ENCODE measurements around the gene RABGAP1. TPM values are rescaled to one million over a fixed set of nuclear protein-coding genes. Genes with fewer than 3 reads are reported as not detected.
A peak's percentile ranks its signal among the peaks of the same experiment; 100 is the strongest.
"Not testable (repeated sequence)": the region's sequence is repeated elsewhere in the genome, so short reads cannot be mapped to it uniquely, and the experiment has no call there.

RABGAP1 gene
- 16.7 and 21.4 TPM in 2 replicates for total RNA-seq (2014; rRNA removed; shearing (Covaris generic))
- polyA plus RNA-seq (2014; cell fraction: nucleus; rRNA removed): 11.2 and 54.2 TPM in 2 replicates

DNA sequence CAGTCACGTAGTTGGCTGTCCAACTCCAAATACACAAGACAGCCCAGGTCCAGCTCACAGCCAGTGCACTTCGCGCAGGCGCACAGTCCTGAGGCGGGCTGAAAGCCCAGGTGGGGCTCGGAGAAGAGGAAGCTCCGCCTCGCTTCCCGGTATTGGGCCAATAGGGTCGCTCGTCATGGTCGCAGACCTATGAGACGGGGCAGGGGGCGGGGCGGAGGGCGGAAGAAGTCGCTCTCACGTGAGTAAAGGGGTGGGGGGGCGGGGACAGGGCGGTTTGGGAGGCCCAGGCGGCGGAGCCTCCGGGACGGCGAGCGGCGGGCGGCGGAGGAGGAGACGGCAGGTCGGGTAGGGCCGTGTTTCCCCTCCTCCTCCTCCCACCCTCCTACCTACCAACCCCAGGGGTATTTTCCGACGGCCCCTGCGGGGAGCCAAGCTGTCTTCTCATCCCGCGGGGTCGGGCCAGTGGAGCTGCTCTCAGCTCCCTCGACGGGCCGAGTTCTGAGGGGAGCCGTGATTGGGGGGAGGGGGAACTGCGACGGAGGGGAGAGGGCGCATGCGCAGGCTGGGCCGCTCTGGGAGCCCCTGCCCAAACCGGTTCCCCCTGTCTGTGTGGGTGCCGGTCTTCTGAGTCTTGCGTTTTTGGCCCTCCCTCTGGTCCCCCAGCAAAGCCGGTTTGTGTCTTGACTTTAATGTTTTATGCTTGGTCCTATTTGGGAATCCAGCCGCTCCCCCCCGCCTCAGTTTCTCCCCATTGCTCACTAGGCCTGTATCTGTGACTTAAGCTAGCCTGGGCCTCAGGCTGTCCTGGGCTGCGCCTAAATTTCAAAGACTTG lies at the start of gene RABGAP1:
RABGAP1 (plus strand) TSS at position 272 of the 833 bp plus-strand sequence. CDS start 16,040 bp downstream, outside the sequence.
- DNase-seq (ENCODE audit: extremely low read depth, low read depth): peak; percentile 99

DNA sequence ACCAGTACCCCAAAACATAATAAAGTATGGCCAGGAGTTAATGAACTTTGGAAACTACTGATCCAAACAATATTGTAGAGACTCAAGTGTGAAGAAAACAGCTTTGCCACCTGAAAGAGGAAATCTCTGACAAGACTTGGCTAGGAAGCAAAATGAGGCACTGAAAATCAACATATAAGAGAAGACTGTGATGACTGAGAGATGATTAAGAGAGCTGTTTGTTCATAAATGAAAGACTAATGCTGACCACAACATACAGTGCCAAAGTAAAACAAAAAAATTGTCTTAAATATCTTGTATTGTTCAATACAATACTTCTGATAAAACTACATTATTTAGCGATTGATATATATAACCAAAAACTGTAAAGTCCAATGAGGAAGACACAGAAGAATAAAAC lies 42.9 kb upstream of the RABGAP1 start:
- DNase-seq (ENCODE audit: extremely low read depth, low read depth): no peak

DNA sequence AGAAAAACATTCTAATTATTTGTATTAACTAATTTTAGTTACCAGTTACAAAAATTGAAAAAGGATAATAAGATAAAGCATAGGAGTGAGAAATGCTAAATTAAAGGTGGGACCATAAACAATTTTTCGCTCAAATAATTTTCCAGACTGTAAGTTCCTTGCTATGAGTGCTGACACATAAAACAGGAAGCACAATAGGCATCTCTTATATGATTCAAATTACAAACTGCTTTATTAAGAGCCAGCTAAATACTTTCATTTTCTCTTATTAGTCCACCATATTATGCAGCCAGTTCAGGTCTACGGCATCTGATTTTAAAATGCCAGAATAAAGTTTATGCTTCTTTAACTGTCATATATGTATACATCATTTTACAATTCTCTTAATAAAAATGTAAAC lies 40.0 kb upstream of the RABGAP1 start:
- DNase-seq (ENCODE audit: extremely low read depth, low read depth): no peak

DNA sequence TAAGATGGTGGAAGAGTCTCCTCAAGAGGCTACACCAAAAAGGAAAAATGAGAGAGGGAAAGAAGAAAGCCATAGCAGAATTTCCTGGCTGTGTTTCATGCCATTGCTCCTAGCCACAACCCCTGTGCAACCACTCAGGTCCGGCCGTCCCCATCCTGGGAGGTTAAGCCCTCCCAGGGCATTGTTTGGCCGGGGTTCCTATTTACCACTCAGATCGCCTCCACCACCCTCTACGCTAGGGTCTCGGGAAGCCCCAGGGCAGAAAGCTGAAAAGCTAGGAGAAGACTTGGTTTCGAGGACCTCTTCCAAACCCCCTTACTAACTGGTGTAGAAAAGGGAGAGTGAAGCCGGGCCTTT lies 36.4 kb upstream of the RABGAP1 start:
- DNase-seq (ENCODE audit: extremely low read depth, low read depth): peak; percentile 16

DNA sequence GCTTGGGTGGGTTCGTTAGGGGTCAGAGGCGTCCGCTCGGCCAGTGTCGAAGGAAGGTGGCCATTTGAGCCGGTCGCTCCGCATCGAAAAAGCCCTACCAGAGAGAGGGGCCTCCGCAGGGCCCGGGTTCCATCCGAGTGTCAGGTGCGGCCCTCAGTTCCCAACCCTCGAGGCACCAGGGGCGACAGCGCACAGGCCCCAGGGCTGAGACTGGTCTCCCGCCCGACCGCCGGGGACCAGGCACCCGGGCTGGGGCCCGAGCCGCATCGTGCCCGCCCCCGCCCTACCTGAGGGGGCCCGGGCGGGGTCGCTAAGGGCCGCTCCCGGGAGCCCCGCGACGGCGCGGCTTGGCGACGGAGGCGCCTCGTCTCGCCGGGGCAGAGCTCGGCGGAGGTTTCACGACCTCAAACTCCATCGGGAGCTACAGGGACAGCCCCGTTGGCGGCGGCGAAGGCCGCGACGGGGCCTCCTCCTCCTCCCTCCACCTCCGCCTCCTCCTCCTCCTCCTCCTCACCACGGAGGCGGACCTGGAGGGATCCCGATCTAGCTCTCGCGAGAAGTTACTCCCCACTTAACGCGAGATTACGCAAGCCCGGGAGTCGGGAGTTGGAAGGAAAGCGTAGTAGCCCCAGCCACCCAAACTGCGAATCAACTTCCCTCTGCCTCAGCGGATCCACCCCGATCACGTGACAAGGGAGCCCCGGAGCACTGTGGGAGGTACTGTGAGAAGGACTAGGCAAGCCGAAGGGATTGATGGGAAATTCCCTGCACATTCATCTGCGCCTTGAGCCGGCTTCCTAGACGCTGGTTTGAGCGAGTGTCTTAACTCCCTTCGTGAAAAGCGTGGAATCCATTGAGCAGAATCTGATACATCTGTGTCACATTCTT lies 35.8 kb upstream of the RABGAP1 start, which contains the start of gene RC3H2:
RC3H2 (minus strand) TSS at position 537 of the 888 bp plus-strand sequence. CDS start 7,850 bp downstream, outside the sequence.
- DNase-seq (ENCODE audit: extremely low read depth, low read depth): peak; percentile 100

DNA sequence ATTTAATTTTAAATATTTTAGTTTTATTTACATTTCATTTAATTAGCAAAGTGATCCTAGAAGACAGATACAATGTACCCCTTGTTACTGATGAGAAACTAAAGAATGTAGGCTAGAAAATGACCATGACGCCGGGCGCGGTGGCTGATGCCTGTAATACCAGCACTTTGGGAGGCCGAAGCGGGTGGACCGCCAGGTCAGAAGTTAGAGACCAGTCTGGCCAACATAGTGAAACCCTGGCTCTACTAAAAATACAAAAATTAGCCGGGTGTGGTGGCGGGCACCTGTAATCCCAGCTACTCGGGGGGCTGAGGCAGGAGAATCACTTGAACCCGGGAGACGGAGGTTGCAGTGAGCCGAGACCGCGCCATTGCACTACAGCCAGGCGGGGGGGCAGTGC lies 34.7 kb upstream of the RABGAP1 start:
- not testable (repeated sequence) for DNase-seq (ENCODE audit: extremely low read depth, low read depth)

DNA sequence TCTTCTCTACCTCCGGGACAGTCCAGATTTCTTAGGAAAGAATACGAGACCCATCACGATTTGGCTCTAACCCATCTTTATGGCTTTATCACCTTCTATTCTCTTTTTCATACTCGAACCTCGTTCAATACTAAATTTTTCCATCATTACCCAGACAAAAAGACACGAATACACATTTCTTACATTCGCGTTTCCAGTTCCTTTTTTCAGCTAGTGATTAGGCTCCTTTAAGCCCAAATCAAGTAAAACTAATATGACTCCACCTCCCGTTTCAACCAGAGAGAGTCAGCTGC lies 28.2 kb upstream of the RABGAP1 start:
- no peak for DNase-seq (ENCODE audit: extremely low read depth, low read depth)

DNA sequence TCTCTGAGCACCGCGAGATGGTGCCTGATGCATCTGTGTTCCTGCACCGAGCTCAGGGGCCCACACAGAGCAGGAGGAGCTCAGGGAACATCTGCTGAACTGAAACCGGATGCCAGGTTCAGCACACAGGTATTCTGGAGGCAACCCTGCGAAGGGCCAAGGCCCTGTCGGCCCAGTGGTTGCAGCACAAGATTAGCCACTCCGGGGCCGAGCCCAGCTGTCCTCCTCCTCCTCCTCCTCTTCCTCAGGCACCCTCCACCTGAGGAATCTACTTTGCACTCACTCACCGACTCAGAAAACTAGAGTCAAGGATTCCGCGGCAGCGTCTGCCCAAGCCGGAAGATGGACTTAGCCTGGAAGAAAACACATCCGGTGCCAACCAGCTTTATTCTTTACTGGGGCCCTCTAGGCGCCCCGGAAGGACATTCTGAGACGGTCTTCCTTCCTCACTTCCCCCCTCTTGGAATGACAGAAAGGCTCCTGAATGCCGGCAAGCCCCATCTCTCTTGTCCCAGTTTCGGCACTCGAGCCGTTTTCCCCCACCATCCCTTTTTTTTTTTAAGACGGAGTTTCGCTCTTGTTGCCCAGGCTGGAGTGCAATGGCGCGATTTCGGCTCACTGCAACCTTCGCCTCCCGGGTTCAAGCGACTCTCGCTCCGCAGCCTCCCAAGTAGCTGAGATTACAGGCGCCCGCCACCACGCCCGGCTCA lies 27.7 kb upstream of the RABGAP1 start, which contains the start of gene ZBTB6:
ZBTB6 (minus strand) TSS at position 360 of the 710 bp plus-strand sequence. CDS start 1,251 bp downstream, outside the sequence.
- DNase-seq (ENCODE audit: extremely low read depth, low read depth): peak; percentile 78

DNA sequence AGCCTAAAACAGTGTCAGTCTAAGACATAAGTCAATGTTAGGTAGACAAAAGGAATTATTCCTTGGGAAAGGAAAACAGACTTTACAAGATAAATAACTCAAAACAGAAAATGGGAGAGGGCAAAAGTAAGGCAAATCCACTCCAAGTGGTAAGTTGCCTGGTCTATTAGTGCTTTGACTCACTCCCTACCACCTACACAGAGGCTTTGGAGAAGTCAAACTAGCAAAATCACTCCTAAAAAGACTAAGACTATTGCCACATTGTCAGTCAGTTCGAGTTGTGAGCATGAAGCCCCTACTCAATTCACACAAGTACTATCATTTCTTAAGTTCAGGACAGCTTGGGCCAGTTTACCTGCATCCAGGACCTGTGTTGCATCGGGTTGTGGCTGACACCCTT lies 22.5 kb upstream of the RABGAP1 start:
- no peak for DNase-seq (ENCODE audit: extremely low read depth, low read depth)

DNA sequence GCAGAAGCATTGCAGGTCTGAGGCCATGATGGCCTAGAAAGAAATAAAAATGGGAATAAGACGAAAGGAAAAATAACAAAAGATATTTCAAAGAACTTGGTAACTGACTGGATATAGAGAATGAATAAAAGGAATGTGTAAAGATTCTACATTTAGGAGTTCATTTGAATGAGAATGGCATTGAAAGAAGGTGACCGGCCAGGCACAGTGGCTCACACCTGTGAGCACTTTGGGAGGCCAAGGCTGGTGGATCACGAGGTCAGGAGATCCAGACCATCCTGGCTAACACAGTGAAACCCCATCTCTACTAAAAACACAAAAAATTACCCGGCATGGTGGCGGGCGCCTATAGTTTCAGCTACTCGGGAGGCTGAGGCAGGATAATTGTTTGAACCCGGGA lies 18.1 kb upstream of the RABGAP1 start:
- DNase-seq (ENCODE audit: extremely low read depth, low read depth): no peak

DNA sequence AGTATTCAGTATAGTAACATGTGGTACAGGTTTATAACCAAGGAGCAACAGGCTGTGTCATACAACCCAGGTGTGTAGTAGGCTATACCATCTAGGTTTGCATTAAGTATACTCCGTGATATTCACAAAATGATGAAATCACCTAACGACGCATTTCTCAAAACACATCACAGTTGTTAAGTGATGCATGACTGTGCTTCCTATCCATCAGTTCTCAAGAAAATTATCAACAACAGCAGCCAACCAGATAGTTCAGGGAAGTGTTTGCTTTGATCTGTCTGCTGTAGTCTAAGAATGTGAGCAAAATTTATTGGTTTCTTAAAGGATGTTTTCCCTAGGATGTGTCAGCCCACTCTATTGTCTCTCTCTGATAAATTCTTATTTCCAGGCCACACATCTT lies 16.9 kb upstream of the RABGAP1 start:
- no peak for DNase-seq (ENCODE audit: extremely low read depth, low read depth)

DNA sequence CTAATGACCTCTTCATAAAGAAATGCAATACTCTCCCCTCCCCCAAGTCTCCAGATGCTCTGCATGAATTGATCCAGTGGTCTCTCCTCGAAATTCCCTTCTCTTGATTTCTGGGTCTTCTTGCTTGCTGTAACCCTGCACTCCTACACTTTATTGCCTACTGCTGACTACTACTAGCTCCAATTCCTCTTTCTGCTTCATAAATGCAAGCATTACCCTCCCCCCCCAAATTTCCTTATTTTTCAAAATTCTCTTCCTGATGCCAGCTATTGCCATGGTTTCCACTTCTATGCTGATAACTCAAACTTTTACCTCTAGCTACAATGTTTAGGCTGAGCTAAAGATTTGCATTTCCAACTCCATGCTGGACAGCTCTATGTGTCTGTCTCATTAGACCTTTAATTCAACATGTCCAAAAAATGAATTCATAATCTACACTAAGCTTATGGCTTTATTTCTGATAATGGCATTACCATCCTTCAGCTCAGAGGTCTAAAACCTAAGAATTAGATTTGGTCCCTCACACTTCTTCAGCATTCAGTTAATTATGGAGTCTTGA lies 10.9 kb upstream of the RABGAP1 start:
- no peak for DNase-seq (ENCODE audit: extremely low read depth, low read depth)

DNA sequence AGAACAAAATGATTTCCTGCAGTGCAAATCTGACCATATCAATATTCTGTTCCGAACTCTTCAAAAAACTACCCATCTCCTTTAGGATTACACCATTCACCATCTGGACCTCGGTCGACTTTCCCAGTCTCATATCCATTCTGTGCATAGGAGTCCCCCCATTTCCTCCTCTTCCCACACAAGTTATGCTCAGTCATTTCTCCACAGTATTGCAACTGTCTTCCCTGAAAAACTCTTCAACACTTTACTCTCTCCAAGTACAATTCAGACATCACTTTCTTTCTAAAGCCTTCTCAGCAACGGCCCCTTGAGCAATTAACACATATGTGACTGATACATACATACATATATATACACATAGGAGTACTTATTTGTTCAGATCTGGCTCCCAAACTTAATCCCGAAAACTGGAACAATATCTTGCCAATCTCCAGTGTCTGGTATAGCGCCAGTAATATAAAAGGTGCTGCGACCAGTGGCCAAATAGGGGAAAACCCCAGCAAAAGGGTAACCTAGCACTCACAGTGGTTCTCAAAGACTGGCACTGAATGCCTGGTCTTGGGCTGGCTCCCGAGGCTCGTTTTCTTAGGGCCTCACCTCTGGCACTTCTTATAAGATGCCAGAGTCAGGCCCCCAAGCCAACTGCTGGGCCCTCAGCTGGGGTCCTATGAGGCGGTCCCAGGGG lies 10.1 kb upstream of the RABGAP1 start:
- DNase-seq (ENCODE audit: extremely low read depth, low read depth): no peak

DNA sequence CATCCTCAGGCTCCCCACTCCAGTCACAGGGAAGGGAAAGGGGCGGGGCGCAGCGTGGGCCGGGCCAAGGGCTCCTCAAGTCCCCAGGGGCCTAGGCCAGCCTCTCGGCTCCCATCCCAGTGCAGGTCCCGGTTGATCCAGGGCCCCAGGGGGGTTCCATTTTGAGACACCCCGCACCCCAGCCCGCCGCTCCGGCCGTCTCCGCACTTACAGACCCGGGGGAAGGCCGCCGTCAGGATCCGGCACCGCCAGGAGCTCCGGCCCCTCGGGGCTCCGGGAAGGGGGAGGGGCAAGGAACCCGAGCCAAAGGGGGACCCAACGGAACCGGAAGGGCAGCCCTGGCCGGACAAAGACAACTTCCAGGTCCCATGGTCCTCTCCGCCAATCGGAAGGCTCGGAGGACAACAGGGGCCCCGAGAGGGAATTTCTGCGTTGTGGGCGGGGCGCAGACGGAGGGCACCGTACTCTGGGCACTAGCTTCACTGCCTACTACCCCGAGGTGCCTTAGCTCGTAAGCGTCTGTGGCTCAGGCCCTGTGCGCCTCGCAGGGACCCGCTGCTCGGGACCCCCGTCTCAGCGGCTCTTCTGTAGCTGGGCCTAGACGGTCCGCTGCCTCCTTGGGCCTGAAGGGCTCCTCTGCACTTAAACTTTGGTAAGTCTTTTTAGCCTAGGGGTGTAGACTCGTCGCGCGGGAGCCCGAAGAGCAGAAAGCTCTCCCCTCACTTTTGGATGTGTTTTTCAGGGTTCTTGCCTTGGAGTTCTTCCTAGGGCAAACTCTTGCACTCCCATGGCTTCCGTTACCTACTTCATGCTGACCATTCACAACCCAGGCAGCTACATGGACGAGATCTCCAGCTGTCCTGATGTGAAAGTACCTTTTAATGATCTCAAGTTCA lies 9.3 kb upstream of the RABGAP1 start, which contains the start of gene ZBTB26:
ZBTB26 (minus strand) TSS at position 287 of the 896 bp plus-strand sequence. CDS start 11,578 bp downstream, outside the sequence.
- peak; percentile 97 for DNase-seq (ENCODE audit: extremely low read depth, low read depth)

DNA sequence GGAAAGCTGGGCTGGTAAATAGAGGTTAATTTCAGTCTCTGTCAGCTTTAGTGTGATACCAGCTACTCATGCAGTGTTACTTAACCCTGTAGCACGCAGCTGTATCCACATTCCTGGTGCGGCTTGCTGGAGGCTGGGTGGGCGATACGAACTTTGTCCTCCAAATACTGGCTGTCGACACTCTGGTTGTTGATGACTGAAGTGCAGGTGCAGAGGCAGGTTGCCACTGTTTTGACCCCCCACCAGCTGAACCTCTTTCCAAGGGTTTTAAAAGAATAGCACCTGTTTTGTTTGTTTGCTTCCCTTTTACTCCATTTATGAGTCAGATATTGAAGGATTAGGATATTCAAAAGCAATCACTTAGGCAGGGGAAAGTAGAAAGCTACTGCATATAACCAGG lies 4.4 kb upstream of the RABGAP1 start:
- DNase-seq (ENCODE audit: extremely low read depth, low read depth): no peak

DNA sequence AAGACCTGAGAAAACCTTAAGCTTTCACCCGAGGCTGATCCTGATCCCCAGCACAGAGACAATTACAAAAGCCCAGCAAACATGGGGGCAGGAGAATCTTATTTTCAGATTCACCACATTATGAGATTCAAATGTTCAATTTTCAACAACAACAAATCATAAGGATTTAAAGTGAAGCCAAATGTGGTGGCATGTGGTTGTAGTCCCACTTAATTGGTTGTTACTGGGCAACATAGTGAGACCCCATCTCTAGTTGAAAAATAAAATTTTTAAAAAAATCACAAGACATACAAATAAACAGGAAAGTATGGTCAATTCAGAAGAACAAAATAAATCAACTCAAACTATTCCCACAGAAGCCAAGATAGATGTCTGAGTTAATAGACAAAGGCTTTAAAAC lies 3.9 kb upstream of the RABGAP1 start:
- DNase-seq (ENCODE audit: extremely low read depth, low read depth): no peak

DNA sequence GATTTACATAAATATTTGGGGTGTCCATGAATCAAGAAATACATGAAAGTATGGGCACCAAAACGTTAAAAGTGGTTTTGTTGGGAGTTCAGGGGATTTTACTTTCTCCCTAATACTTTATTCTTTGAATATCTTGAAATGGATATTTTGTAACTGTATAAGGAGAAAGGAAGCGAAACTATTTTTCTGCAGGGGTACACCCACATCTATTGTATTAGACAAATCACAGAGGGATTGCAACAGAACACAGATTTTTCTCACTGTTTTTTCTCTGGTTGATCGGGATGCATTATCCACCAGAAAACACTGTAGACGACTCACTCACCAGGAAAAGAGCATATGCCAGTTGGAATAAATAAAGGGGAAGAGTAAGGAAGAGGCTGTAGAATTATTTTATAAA lies 1.2 kb upstream of the RABGAP1 start:
- no peak for DNase-seq (ENCODE audit: extremely low read depth, low read depth)

DNA sequence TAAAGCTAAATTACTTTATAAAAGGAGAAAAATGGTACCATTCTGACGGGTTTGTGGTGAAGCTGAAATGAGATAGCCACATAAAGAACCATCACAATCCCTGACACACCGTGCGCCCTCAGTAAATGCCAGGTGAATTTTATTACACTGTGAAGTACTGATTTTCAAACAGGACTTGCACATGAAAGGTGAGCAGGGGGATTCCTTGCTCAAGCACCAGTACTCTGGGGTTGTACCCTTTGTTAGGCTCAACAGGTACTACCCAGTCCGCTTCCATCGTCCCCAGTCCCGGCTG lies 419 bp upstream of the RABGAP1 start:
- DNase-seq (ENCODE audit: extremely low read depth, low read depth): no peak
